Measurements from ENCODE around the gene FAM13A.

DNA sequence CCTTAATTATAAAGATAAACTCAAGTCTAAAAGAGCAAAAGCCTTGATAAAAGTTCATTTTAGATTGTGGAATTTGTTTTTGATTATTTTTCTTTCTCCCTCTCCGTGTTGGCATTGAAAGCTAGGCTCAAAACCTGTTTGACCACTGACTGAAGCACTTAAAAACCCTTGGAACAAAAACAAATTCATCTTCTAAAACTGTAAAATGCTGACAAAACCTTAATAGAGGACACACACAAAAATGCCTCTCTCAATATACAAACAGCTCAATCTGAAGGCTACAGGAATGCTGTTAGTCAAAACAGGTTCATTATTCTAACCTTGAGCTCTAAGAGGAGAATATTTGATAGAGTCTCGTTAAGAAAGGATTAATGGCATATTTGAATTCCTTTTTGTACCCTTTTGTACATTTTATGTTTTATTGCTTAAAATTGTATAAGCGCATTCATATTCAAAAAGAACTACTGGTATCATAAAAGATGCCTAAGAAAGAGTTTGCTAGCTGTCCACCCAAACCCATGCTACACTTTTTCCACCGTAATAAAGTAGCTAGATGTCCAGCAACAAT is 285.0 kb downstream of the FAM13A start:
- TF ChIP-seq POLR2A (IDR thresholded peaks at IDR 0.05), result no peak
- TF ChIP-seq, protein P1, sequence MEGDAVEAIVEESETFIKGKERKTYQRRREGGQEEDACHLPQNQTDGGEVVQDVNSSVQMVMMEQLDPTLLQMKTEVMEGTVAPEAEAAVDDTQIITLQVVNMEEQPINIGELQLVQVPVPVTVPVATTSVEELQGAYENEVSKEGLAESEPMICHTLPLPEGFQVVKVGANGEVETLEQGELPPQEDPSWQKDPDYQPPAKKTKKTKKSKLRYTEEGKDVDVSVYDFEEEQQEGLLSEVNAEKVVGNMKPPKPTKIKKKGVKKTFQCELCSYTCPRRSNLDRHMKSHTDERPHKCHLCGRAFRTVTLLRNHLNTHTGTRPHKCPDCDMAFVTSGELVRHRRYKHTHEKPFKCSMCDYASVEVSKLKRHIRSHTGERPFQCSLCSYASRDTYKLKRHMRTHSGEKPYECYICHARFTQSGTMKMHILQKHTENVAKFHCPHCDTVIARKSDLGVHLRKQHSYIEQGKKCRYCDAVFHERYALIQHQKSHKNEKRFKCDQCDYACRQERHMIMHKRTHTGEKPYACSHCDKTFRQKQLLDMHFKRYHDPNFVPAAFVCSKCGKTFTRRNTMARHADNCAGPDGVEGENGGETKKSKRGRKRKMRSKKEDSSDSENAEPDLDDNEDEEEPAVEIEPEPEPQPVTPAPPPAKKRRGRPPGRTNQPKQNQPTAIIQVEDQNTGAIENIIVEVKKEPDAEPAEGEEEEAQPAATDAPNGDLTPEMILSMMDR (IDR thresholded peaks at IDR 0.05), result no peak

Measured in heart left ventricle (tissue), 13 donors.